ENCODE measurements around the gene APRT. TPM values are rescaled to one million over a fixed set of nuclear protein-coding genes. Genes with fewer than 3 reads are reported as not detected.

The APRT gene
- total and polyA plus RNA-seq, 2 of the 4 experiments (the other 2 are of a cell fraction) = 40.5 to 157 TPM

GRCh38 chr16:88780142-88781062, 31.3 kb downstream of the APRT start:
- Histone ChIP-seq H3K27me3 (ENCODE audit: control insufficient read depth, insufficient read depth, low read length) (no peaks in the 10 kb centered on the region), H3K27ac (ENCODE audit: insufficient read depth, low read length) (peak overlapping the region; percentile 57), H4K91ac (ENCODE audit: insufficient read depth, low read depth, low read length) (peak overlapping the region; percentile 23), H2AK9ac (replicated peaks; ENCODE audit: low read depth, low read length, poor library complexity) (peak overlapping the region; percentile 48), H2BK15ac (ENCODE audit: low read depth, low read length) (peak overlapping the region; percentile 23; the same call in 1 of the 3 replicates), H3K4me1 (ENCODE audit: control insufficient read depth, insufficient read depth, low read length) (peaks cover 47% of the 10 kb centered on the region), H2BK120ac (ENCODE audit: low read depth, low read length) (peak overlapping the region; percentile 10; the same call in 1 of the 2 replicates), H3K4ac (ENCODE audit: low read depth, low read length) (peak overlapping the region; percentile 44), H3K36me3 (ENCODE audit: control insufficient read depth, insufficient read depth, low read length) (peaks cover 3% of the 10 kb centered on the region; the same call in 1 of the 2 replicates), H2AK5ac (ENCODE audit: low read depth, low read length) (peak overlapping the region; percentile 94), H3K9me3 (ENCODE audit: control insufficient read depth, insufficient read depth, low read length) (no peaks in the 10 kb centered on the region), H4K20me1 (ENCODE audit: insufficient read depth, low read length) (peaks cover 85% of the 10 kb centered on the region), H4K8ac (ENCODE audit: low read depth in 2 of 2, low read length in 2 of 2) (no peak overlapping the region; a peak in 1 of 4 replicates), H3K18ac (ENCODE audit: low read depth, low read length) (no peak overlapping the region), H3K23ac (ENCODE audit: low read depth, low read length) (peak overlapping the region; percentile 65), H3K79me1 (ENCODE audit: low read depth in 1 of 2, low read length in 2 of 2) (peaks cover 0 to 54% of the 10 kb centered on the region in 2 experiments; a peak in 2 of 4 replicates), H3K4me2 (ENCODE audit: low read depth, low read length) (no peak overlapping the region; the same call in 1 of the 2 replicates), H3K56ac (ENCODE audit: extremely low read depth, insufficient read depth, low read length) (no peak overlapping the region), H3K9me1 (ENCODE audit: insufficient read depth, low read length) (peaks cover 11% of the 10 kb centered on the region), H2BK5ac (ENCODE audit: low read depth, low read length, poor library complexity, severe bottlenecking) (peak overlapping the region; percentile 35), H2BK20ac (ENCODE audit: low read depth, low read length) (no peak overlapping the region), H2AFZ (replicated peaks; ENCODE audit: low read length, poor library complexity) (no peak overlapping the region), H3K9ac (ENCODE audit: low read depth, low read length) (peak overlapping the region; percentile 48), H4K5ac (ENCODE audit: low read depth, low read length) (0 out of 2 replicates have a peak overlapping the region, but pooled peaks have one; percentile 21), H3K4me3 (ENCODE audit: insufficient read depth, low read depth, low read length) (no peak overlapping the region), H3K14ac (replicated peaks; ENCODE audit: low read depth, low read length) (peak overlapping the region; percentile 27; the same call in 1 of the 2 replicates)
- dilution Hi-C loops (cut with HindIII; ENCODE audit: low sequenced_read_pairs, unreplicated experiment) (no loop called here), intact Hi-C loops (cut with micrococcal nuclease) (no loop called here), in situ Hi-C loops (cut with MboI; ENCODE audit: low sequenced_read_pairs) (loop anchor here (5.0 kb wide), 1 partner anchor 33 kb away; no protein-coding TSS in a partner anchor)
- DNase-seq (no peak), ATAC-seq (ENCODE audit: low read depth) (no peak)
- CTCF ChIA-PET = interaction anchor here (0.6 to 1.6 kb wide), 3 partner anchors 8 to 77 kb away, joined by 3 to 4 read pairs (median 4); no protein-coding TSS in a partner anchor
- BruUV-seq (replicated peaks) = no TSS peak
- WGBS, 2 experiments (ENCODE audit: extremely low coverage in 2 of 2, insufficient read length in 1 of 2) = 80% methylated on average over 1 of the region's 13 CpGs; no CpG with 5 or more reads in 1 of the 2 experiments
- POLR2A ChIA-PET (ENCODE audit: unreplicated experiment) = no interaction called here
- TF ChIP-seq CEBPB (IDR thresholded peaks at IDR 0.05; ENCODE audit: low read depth, low read length) = no peak
- no peak for TF ChIP-seq MAZ (IDR thresholded peaks at IDR 0.05; ENCODE audit: borderline replicate concordance, low read depth, low read length)
- TF ChIP-seq, protein P1, sequence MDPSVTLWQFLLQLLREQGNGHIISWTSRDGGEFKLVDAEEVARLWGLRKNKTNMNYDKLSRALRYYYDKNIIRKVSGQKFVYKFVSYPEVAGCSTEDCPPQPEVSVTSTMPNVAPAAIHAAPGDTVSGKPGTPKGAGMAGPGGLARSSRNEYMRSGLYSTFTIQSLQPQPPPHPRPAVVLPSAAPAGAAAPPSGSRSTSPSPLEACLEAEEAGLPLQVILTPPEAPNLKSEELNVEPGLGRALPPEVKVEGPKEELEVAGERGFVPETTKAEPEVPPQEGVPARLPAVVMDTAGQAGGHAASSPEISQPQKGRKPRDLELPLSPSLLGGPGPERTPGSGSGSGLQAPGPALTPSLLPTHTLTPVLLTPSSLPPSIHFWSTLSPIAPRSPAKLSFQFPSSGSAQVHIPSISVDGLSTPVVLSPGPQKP (IDR thresholded peaks at IDR 0.05; ENCODE audit: borderline replicate concordance, low read depth, low read length) = no peak
- TF ChIP-seq BHLHE40 (IDR thresholded peaks at IDR 0.05; ENCODE audit: low read depth, low read length) = no peak
- TF ChIP-seq, protein P2, sequence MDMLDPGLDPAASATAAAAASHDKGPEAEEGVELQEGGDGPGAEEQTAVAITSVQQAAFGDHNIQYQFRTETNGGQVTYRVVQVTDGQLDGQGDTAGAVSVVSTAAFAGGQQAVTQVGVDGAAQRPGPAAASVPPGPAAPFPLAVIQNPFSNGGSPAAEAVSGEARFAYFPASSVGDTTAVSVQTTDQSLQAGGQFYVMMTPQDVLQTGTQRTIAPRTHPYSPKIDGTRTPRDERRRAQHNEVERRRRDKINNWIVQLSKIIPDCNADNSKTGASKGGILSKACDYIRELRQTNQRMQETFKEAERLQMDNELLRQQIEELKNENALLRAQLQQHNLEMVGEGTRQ (IDR thresholded peaks at IDR 0.05; ENCODE audit: low read depth, low read length) = no peak
- no peak for TF ChIP-seq NFE2L2 (IDR thresholded peaks at IDR 0.05; ENCODE audit: low read depth, low read length)
- TF ChIP-seq CHD1 (IDR thresholded peaks at IDR 0.05; ENCODE audit: low read depth, low read length) = no peak
- TF ChIP-seq RAD21 (IDR thresholded peaks at IDR 0.05; ENCODE audit: low read length) = no peak
- TF ChIP-seq MAFK (IDR thresholded peaks at IDR 0.05; ENCODE audit: low read depth, low read length) = no peak
- TF ChIP-seq, protein P3, sequence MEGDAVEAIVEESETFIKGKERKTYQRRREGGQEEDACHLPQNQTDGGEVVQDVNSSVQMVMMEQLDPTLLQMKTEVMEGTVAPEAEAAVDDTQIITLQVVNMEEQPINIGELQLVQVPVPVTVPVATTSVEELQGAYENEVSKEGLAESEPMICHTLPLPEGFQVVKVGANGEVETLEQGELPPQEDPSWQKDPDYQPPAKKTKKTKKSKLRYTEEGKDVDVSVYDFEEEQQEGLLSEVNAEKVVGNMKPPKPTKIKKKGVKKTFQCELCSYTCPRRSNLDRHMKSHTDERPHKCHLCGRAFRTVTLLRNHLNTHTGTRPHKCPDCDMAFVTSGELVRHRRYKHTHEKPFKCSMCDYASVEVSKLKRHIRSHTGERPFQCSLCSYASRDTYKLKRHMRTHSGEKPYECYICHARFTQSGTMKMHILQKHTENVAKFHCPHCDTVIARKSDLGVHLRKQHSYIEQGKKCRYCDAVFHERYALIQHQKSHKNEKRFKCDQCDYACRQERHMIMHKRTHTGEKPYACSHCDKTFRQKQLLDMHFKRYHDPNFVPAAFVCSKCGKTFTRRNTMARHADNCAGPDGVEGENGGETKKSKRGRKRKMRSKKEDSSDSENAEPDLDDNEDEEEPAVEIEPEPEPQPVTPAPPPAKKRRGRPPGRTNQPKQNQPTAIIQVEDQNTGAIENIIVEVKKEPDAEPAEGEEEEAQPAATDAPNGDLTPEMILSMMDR (conservative IDR thresholded peaks at IDR 0.05; ENCODE audit: low read depth, low read length) = no peak
- no peak for TF ChIP-seq RCOR1 (IDR thresholded peaks at IDR 0.05; ENCODE audit: insufficient replicate concordance, low read length)
- no peak for TF ChIP-seq RFX5 (IDR thresholded peaks at IDR 0.05; ENCODE audit: low read depth, low read length)

All from IMR-90 (cell line).